ENCODE results near the gene NDUFC2. TPM values are rescaled to one million over a fixed set of nuclear protein-coding genes. Genes with fewer than 3 reads are reported as not detected.
A peak's percentile ranks its signal among the peaks of the same experiment; 100 is the strongest.

The NDUFC2 gene
- total and polyA plus RNA-seq, 2 donors (not counting 3 experiments of a cell fraction or from before 2014, with no cell fraction given): 226 to 318 TPM

GRCh38 chr11:78081583-78081982 is 1.9 kb upstream of the NDUFC2 start:
- no peaks in the 10 kb centered on the region for H3K9me3 ChIP-seq (replicated peaks; ENCODE audit: control insufficient read depth, insufficient read depth, low read length)
- no peak overlapping the region for H3K9ac ChIP-seq (replicated peaks; ENCODE audit: extremely low read depth, insufficient read depth, low read length)
- intact Hi-C loops (cut with micrococcal nuclease) (no loop called here), dilution Hi-C loops (cut with MboI; ENCODE audit: extremely low pct_ligation_motif_present, low sequenced_read_pairs) (no loop called here)
- H3K27me3 ChIP-seq (ENCODE audit: control insufficient read depth in 2 of 2, insufficient read depth in 2 of 2, low read length in 2 of 2): no peaks in the 10 kb centered on the region
- peaks cover 18% of the 10 kb centered on the region for H3K4me1 ChIP-seq (ENCODE audit: control insufficient read depth, extremely low read depth, insufficient read depth, low read length)
- FAIRE-seq (no peak), DNase-seq (ENCODE audit: low read depth, low spot score) (no peak)
- TF ChIP-seq FOS (IDR thresholded peaks at IDR 0.05; ENCODE audit: borderline replicate concordance, insufficient read depth, low read length): no peak
- BruUV-seq (replicated peaks): no TSS peak
- H3K79me2 ChIP-seq (ENCODE audit: control insufficient read depth, insufficient read depth, low read length): peaks cover 31% of the 10 kb centered on the region
- no peak overlapping the region for H3K4me3 ChIP-seq (replicated peaks in 1 of 3; ENCODE audit: insufficient read depth in 1 of 3, low read depth in 1 of 3, low read length in 3 of 3)
- H3K4me2 ChIP-seq (ENCODE audit: insufficient read depth, low read length): no peak overlapping the region
- H2AFZ ChIP-seq (ENCODE audit: low read depth, low read length): no peak overlapping the region
- ChIA-PET CTCF (no interaction called here), POLR2A (no interaction called here)
- H4K20me1 ChIP-seq (replicated peaks; ENCODE audit: control insufficient read depth, extremely low read depth, insufficient read depth, low read length): no peaks in the 10 kb centered on the region
- no peak overlapping the region for H3K27ac ChIP-seq (ENCODE audit: insufficient read depth, low read depth, low read length)
- no peaks in the 10 kb centered on the region for H3K9me1 ChIP-seq (replicated peaks; ENCODE audit: control insufficient read depth, extremely low read depth, insufficient read depth, low read length)
- H3K36me3 ChIP-seq (ENCODE audit: control insufficient read depth in 2 of 2, extremely low read depth in 1 of 2, insufficient read depth in 2 of 2, low read length in 2 of 2): peaks cover 0 to 2% of the 10 kb centered on the region in 2 experiments

- no peaks in the 10 kb centered on the region for H3K27me3 ChIP-seq (ENCODE audit: control insufficient read depth in 2 of 2, insufficient read depth in 2 of 2, low read length in 2 of 2)
- no peak overlapping the region for H3K4me3 ChIP-seq (replicated peaks in 1 of 3; ENCODE audit: insufficient read depth in 1 of 3, low read depth in 1 of 3, low read length in 3 of 3)
- DNase-seq (ENCODE audit: low read depth, low spot score): peak; percentile 19
- dilution Hi-C loops (cut with MboI; ENCODE audit: extremely low pct_ligation_motif_present, low sequenced_read_pairs) (no loop called here), intact Hi-C loops (cut with micrococcal nuclease) (loop anchor here (1.0 kb wide), 1 partner anchor 86 kb away; no protein-coding TSS in a partner anchor)
- CTCF ChIA-PET: interaction anchor here (3.3 kb wide), 1 partner anchor 12 kb away, joined by 12 read pairs; no protein-coding TSS in a partner anchor
- H3K9ac ChIP-seq (replicated peaks; ENCODE audit: extremely low read depth, insufficient read depth, low read length): no peak overlapping the region
- H3K9me3 ChIP-seq (replicated peaks; ENCODE audit: control insufficient read depth, insufficient read depth, low read length): no peaks in the 10 kb centered on the region
- no peaks in the 10 kb centered on the region for H3K9me1 ChIP-seq (replicated peaks; ENCODE audit: control insufficient read depth, extremely low read depth, insufficient read depth, low read length)
- peaks cover 18% of the 10 kb centered on the region for H3K4me1 ChIP-seq (ENCODE audit: control insufficient read depth, extremely low read depth, insufficient read depth, low read length)
- peaks cover 36% of the 10 kb centered on the region for H3K79me2 ChIP-seq (ENCODE audit: control insufficient read depth, insufficient read depth, low read length)
- H3K27ac ChIP-seq (ENCODE audit: insufficient read depth, low read depth, low read length): no peak overlapping the region
- TF ChIP-seq EZH2 (IDR thresholded peaks at IDR 0.05; ENCODE audit: borderline replicate concordance, low read depth, low read length, severe bottlenecking): no peak
- no peak for TF ChIP-seq MYC (IDR thresholded peaks at IDR 0.05; ENCODE audit: low read depth, low read length)
- no peak for TF ChIP-seq CTCF (IDR thresholded peaks at IDR 0.05; ENCODE audit: extremely low read depth in 1 of 2, insufficient read depth in 1 of 2, low read depth in 1 of 2, low read length in 2 of 2)
- no peak for TF ChIP-seq JUN (IDR thresholded peaks at IDR 0.05; ENCODE audit: borderline replicate concordance, insufficient read depth, insufficient read length, low read depth)
- no peak for TF ChIP-seq FOS (IDR thresholded peaks at IDR 0.05; ENCODE audit: borderline replicate concordance, insufficient read depth, low read length)
- TF ChIP-seq GATA2 (IDR thresholded peaks at IDR 0.05; ENCODE audit: insufficient read depth, insufficient read length, low read depth, low read length): no peak
- no peak for TF ChIP-seq POLR2AphosphoS5 (IDR thresholded peaks at IDR 0.05; ENCODE audit: insufficient read depth, low read depth, low read length)
- TF ChIP-seq, protein P1, sequence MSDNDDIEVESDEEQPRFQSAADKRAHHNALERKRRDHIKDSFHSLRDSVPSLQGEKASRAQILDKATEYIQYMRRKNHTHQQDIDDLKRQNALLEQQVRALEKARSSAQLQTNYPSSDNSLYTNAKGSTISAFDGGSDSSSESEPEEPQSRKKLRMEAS (IDR thresholded peaks at IDR 0.05; ENCODE audit: insufficient read depth, insufficient read length): no peak
- no peak for TF ChIP-seq POLR2A (IDR thresholded peaks at IDR 0.05; ENCODE audit: low read depth, low read length)
- FAIRE-seq: no peak
- POLR2A ChIA-PET: no interaction called here
- H3K4me2 ChIP-seq (ENCODE audit: insufficient read depth, low read length): peak overlapping the region; percentile 14
- peak overlapping the region; percentile 96 for H2AFZ ChIP-seq (ENCODE audit: low read depth, low read length)
- H3K36me3 ChIP-seq (ENCODE audit: control insufficient read depth in 2 of 2, extremely low read depth in 1 of 2, insufficient read depth in 2 of 2, low read length in 2 of 2): peaks cover 0 to 3% of the 10 kb centered on the region in 2 experiments
- BruUV-seq (replicated peaks): no TSS peak
- no peaks in the 10 kb centered on the region for H4K20me1 ChIP-seq (replicated peaks; ENCODE audit: control insufficient read depth, extremely low read depth, insufficient read depth, low read length)
These were observed 1.3 kb upstream of the NDUFC2 start for GRCh38 chr11:78080818-78081495.

Measured in endothelial cell of umbilical vein (primary cell).